Keratinocyte (primary cell): ENCODE data around the gene ARNT2. TPM values are rescaled to one million over a fixed set of nuclear protein-coding genes. Genes with fewer than 3 reads are reported as not detected.

Experiments used
- DNase-seq: peaks from one replicate; pipeline ENCODE4 v3.0.0-alpha.2; 2011; ENCODE audit warnings: low read depth, missing footprints, low spot score
- FAIRE-seq: peaks from 2 replicates; lab custom pipeline; 2011; peaks lifted over from hg19 to GRCh38; lab: Jason Lieb, UNC
- H2AFZ ChIP-seq: 2 replicates; pipeline ENCODE4 v1.6.0; 2012; ENCODE audit warnings: low read length, control low read depth, inconsistent platforms; ENCODE audit not compliant: control insufficient read depth
- H3K27ac ChIP-seq: 2 replicates; pipeline ENCODE4 v1.5.1; 2011; ENCODE audit warnings: low read length; ENCODE audit not compliant: control insufficient read depth, insufficient read depth
- H3K27me3 ChIP-seq: 3 replicates; pipeline ENCODE4 v1.6.0; 2011; ENCODE audit warnings: low read length; ENCODE audit not compliant: control insufficient read depth, insufficient read depth; ENCODE audit errors: extremely low read depth
- H3K36me3 ChIP-seq, 2 experiments: 2 replicates in 1 of 2; 3 replicates in 1 of 2; pipeline ENCODE4 v1.5.1; 2011; ENCODE audit warnings: low read length in 2 of 2, mild to moderate bottlenecking in 1 of 2; ENCODE audit not compliant: control insufficient read depth in 2 of 2, insufficient read depth in 2 of 2; ENCODE audit errors: extremely low read depth in 1 of 2
- H3K4me1 ChIP-seq: 3 replicates; pipeline ENCODE4 v1.5.1; 2011; ENCODE audit warnings: low read length; ENCODE audit not compliant: control insufficient read depth, insufficient read depth; ENCODE audit errors: extremely low read depth
- H3K4me2 ChIP-seq: 3 replicates; pipeline ENCODE4 v1.6.0; 2011; ENCODE audit warnings: low read depth, low read length; ENCODE audit not compliant: control insufficient read depth, insufficient read depth; ENCODE audit errors: extremely low read depth
- H3K4me3 ChIP-seq, 3 experiments: fragments of 200-600 bp in 1 of 3; sonication (generic) in 1 of 3; 2 replicates in 2 of 3; 3 replicates in 1 of 3; pipeline ENCODE4 v1.5.1; 2011 to 2016; ENCODE audit warnings: low read length in 3 of 3, mild to moderate bottlenecking in 3 of 3, control low read depth in 2 of 3, inconsistent platforms in 1 of 3, low read depth in 1 of 3, mixed read lengths in 1 of 3, mixed run types in 1 of 3, moderate library complexity in 1 of 3; ENCODE audit not compliant: control insufficient read depth in 2 of 3, insufficient read depth in 2 of 3; ENCODE audit errors: extremely low read depth in 1 of 3
- H3K79me2 ChIP-seq: 2 replicates; pipeline ENCODE4 v1.6.0; 2012; ENCODE audit warnings: low read length; ENCODE audit not compliant: control insufficient read depth, insufficient read depth
- H3K9ac ChIP-seq: 3 replicates; pipeline ENCODE4 v1.6.0; 2011; ENCODE audit warnings: low read length; ENCODE audit not compliant: control insufficient read depth, insufficient read depth; ENCODE audit errors: extremely low read depth
- H3K9me1 ChIP-seq: 3 replicates; pipeline ENCODE4 v1.6.0; 2011; ENCODE audit warnings: low read length; ENCODE audit not compliant: control insufficient read depth, insufficient read depth; ENCODE audit errors: extremely low read depth
- H3K9me3 ChIP-seq: 2 replicates; pipeline ENCODE4 v1.5.1; 2012; ENCODE audit warnings: low read depth, low read length; ENCODE audit not compliant: control insufficient read depth
- H4K20me1 ChIP-seq: 3 replicates; pipeline ENCODE4 v1.6.0; 2011; ENCODE audit warnings: low read length; ENCODE audit not compliant: control insufficient read depth, insufficient read depth; ENCODE audit errors: extremely low read depth
- CTCF ChIP-seq, 3 experiments: IDR thresholded peaks in 1 of 3; conservative IDR thresholded peaks in 1 of 3; optimal IDR thresholded peaks in 1 of 3; 2 replicates in 2 of 3; 3 replicates in 1 of 3; pipeline versions ENCODE3 to v1.5.1; 2011; ENCODE audit warnings: low read length in 3 of 3, mild to moderate bottlenecking in 3 of 3, moderate library complexity in 2 of 3, control low read depth in 1 of 3, inconsistent platforms in 1 of 3; ENCODE audit not compliant: insufficient read depth in 2 of 3; ENCODE audit errors: extremely low read depth in 1 of 3
- EZH2 ChIP-seq: IDR thresholded peaks from one replicate; pipeline ENCODE4 v1.6.1; 2012; ENCODE audit warnings: inconsistent platforms, mild to moderate bottlenecking, low read length, moderate library complexity
- dilution Hi-C: fragments of 300-500 bp; cut with MboI; formaldehyde crosslinking; loops from one replicate; pipeline ENCODE4 v1.7.0; 2020; ENCODE audit warnings: low sequenced_read_pairs; ENCODE audit not compliant: extremely low pct_ligation_motif_present
- polyA plus RNA-seq, 5 experiments: library from polyadenylated mRNA; depleted of rRNA in 3 of 5; stranded (reverse) in 3 of 5; stranded (forward) in 1 of 5; unstranded in 1 of 5; fragments of >200 nt; gene quantifications; 1 replicate in 1 of 5; 2 replicates in 3 of 5; 3 replicates in 1 of 5; pipeline versions ENCODE4 v1.2.1 to v1.2.3, GENCODE V29; 2011 to 2012; ENCODE audit warnings: missing spikeins in 2 of 5, low read depth in 1 of 5, low replicate concordance in 1 of 5

Gene ARNT2
- polyA plus RNA-seq, 1 donor (not counting 4 experiments of a cell fraction or from before 2014, with no cell fraction given), result 0.16 TPM

GRCh38 chr15:80503319-80503952 is 99.3 kb downstream of the ARNT2 start:
- Histone ChIP-seq H3K27me3 (peaks cover 4% of the 10 kb centered on the region), H3K9ac (no peak overlapping the region), H3K4me1 (no peaks in the 10 kb centered on the region), H4K20me1 (no peaks in the 10 kb centered on the region), H2AFZ (no peak overlapping the region), H3K4me3 (no peak overlapping the region), H3K79me2 (no peaks in the 10 kb centered on the region), H3K4me2 (no peak overlapping the region), H3K36me3 (no peaks in the 10 kb centered on the region), H3K9me3 (no peaks in the 10 kb centered on the region), H3K27ac (no peak overlapping the region), H3K9me1 (no peaks in the 10 kb centered on the region)
- FAIRE-seq (no peak), DNase-seq (no peak)
- dilution Hi-C loops, result no loop called here
- TF ChIP-seq CTCF (optimal IDR thresholded peaks at IDR 0.05 in 1 of 3, IDR thresholded peaks at IDR 0.05 in 1 of 3, conservative IDR thresholded peaks at IDR 0.05 in 1 of 3; ENCODE audit: extremely low read depth in 1 of 3, insufficient read depth in 2 of 3, low read length in 3 of 3), result no peak
- TF ChIP-seq EZH2, result no peak

- no peak overlapping the region for H3K4me2 ChIP-seq
- H3K27ac ChIP-seq, result no peak overlapping the region
- FAIRE-seq (no peak), DNase-seq (no peak)
- H3K9me1 ChIP-seq, result no peaks in the 10 kb centered on the region
- H3K27me3 ChIP-seq, result peaks cover 4% of the 10 kb centered on the region
- no peaks in the 10 kb centered on the region for H3K79me2 ChIP-seq
- H3K36me3 ChIP-seq, result no peaks in the 10 kb centered on the region
- dilution Hi-C loops, result no loop called here
- no peaks in the 10 kb centered on the region for H4K20me1 ChIP-seq
- H3K4me1 ChIP-seq, result no peaks in the 10 kb centered on the region
- no peak overlapping the region for H3K9ac ChIP-seq
- no peak overlapping the region for H2AFZ ChIP-seq
- H3K4me3 ChIP-seq, result no peak overlapping the region
- no peak for TF ChIP-seq CTCF (optimal IDR thresholded peaks at IDR 0.05 in 1 of 3, IDR thresholded peaks at IDR 0.05 in 1 of 3, conservative IDR thresholded peaks at IDR 0.05 in 1 of 3; ENCODE audit: extremely low read depth in 1 of 3, insufficient read depth in 2 of 3, low read length in 3 of 3)
- TF ChIP-seq EZH2, result no peak
- no peaks in the 10 kb centered on the region for H3K9me3 ChIP-seq
Observed at GRCh38 chr15:80504931-80505330, 100.7 kb downstream of the ARNT2 start.
